Esophagus muscularis mucosa (tissue), 4 donors: ENCODE data around the gene CPEB2. TPM values are rescaled to one million over a fixed set of nuclear protein-coding genes. Genes with fewer than 3 reads are reported as not detected.

Experiments used
- DNase-seq: peaks from one replicate; pipeline ENCODE4 v3.0.0-alpha.2; 2017; ENCODE audit errors: extremely low spot score
- H3K27ac ChIP-seq, 4 donors: fragments of 200-600 bp; sonication (generic); replicated peaks in 1 of 4; 1 replicate in 3 of 4; 2 replicates in 1 of 4; pipeline ENCODE4 v1.5.1; 2016 to 2019; ENCODE audit warnings: mild to moderate bottlenecking in 1 of 4
- H3K27me3 ChIP-seq, 4 donors: fragments of 200-600 bp; sonication (generic); one replicate each; pipeline versions ENCODE4 v1.5.1 to v1.6.0; 2016 to 2019
- H3K36me3 ChIP-seq, 4 donors: fragments of 200-600 bp; sonication (generic); one replicate each; pipeline ENCODE4 v1.5.1; 2016 to 2019
- H3K4me1 ChIP-seq, 4 donors: fragments of 200-600 bp; sonication (generic); one replicate each; pipeline ENCODE4 v1.5.1; 2016 to 2019
- H3K4me3 ChIP-seq, 4 donors: fragments of 200-600 bp; sonication (generic); 1 replicate in 2 of 4; 2 replicates in 2 of 4; pipeline ENCODE4 v1.5.1; 2016 to 2019; ENCODE audit warnings: mild to moderate bottlenecking in 4 of 4, moderate library complexity in 1 of 4
- H3K9me3 ChIP-seq, 4 donors: fragments of 200-600 bp; sonication (generic); 1 replicate in 3 of 4; 2 replicates in 1 of 4; pipeline ENCODE4 v1.5.1; 2016 to 2019
- CTCF ChIP-seq, 3 experiments: fragments of 200-600 bp in 2 of 3; fragments of 450-650 bp in 1 of 3; sonication (generic) in 2 of 3; IDR thresholded peaks; one replicate each; pipeline ENCODE4 v1.5.1; 2017 to 2019; ENCODE audit warnings: antibody characterized with exemption in 3 of 3, mild to moderate bottlenecking in 2 of 3, moderate library complexity in 1 of 3
- EP300 ChIP-seq: sonication (generic); formaldehyde crosslinking; IDR thresholded peaks from one replicate; pipeline ENCODE4 v1.6.1; 2017; ENCODE audit warnings: antibody characterized with exemption
- POLR2A ChIP-seq: fragments of 450-650 bp; IDR thresholded peaks from one replicate; pipeline ENCODE4 v1.6.1; 2017; ENCODE audit warnings: antibody characterized with exemption, moderate library complexity, mild to moderate bottlenecking, low read depth
- POLR2AphosphoS5 ChIP-seq, 2 donors: sonication (generic); formaldehyde crosslinking; IDR thresholded peaks; one replicate each; pipeline ENCODE4 v1.6.1; 2017; ENCODE audit warnings: antibody characterized with exemption in 2 of 2
- WGBS: methylation state at CpG from one replicate; pipeline ENCODE4 v1.1.5; 2018; 5-methylcytosine and 5-hydroxymethylcytosine counted together
- intact Hi-C: fragments of 100-400 bp; cut with DNase I; formaldehyde crosslinking; loops from one replicate; pipeline ENCODE4 v1.15.1; 2023
- total RNA-seq, 4 donors: library from RNA; depleted of rRNA; stranded (reverse); fragments of >200 nt; gene quantifications; one replicate each; pipeline versions ENCODE4 v1.1.0 to v1.2.1, GENCODE V29; 2016

CPEB2 gene
- total RNA-seq, 4 donors from 2014 or later = 23.7 to 35.7 (median 25.6) TPM

- no peak overlapping the region for H3K4me3 ChIP-seq
- no peaks in the 10 kb centered on the region for H3K27me3 ChIP-seq
- H3K4me1 ChIP-seq = no peaks in the 10 kb centered on the region
- WGBS = 56% methylated on average over 2 of the region's 2 CpGs
- H3K9me3 ChIP-seq = no peaks in the 10 kb centered on the region
- TF ChIP-seq EP300 = no peak
- TF ChIP-seq POLR2AphosphoS5 (IDR thresholded peaks at IDR 0.05) = no peak
- no peak for TF ChIP-seq CTCF (IDR thresholded peaks at IDR 0.05)
- TF ChIP-seq POLR2A = no peak
- H3K36me3 ChIP-seq = no peaks in the 10 kb centered on the region
- DNase-seq = no peak
- no peak overlapping the region for H3K27ac ChIP-seq
- intact Hi-C loops = no loop called here
These were observed 15.2 kb upstream of the CPEB2 start for GRCh38 chr4:14987054-14987453.

GRCh38 chr4:14990484-14990883 lies 11.8 kb upstream of the CPEB2 start:
- H3K36me3 ChIP-seq = no peaks in the 10 kb centered on the region
- no peaks in the 10 kb centered on the region for H3K4me1 ChIP-seq
- no peak for DNase-seq
- intact Hi-C loops = loop anchor here (10.0 kb wide), 1 partner anchor 164 kb away; no protein-coding TSS in a partner anchor
- WGBS = 86% methylated on average over 1 of the region's 1 CpG
- H3K27me3 ChIP-seq = no peaks in the 10 kb centered on the region
- no peak overlapping the region for H3K27ac ChIP-seq
- no peaks in the 10 kb centered on the region for H3K9me3 ChIP-seq
- no peak overlapping the region for H3K4me3 ChIP-seq
- no peak for TF ChIP-seq CTCF (IDR thresholded peaks at IDR 0.05)

- Histone ChIP-seq H3K9me3 (no peaks in the 10 kb centered on the region), H3K4me1 (no peaks in the 10 kb centered on the region), H3K27ac (no peak overlapping the region), H3K4me3 (no peak overlapping the region), H3K27me3 (no peaks in the 10 kb centered on the region), H3K36me3 (no peaks in the 10 kb centered on the region)
- no peak for DNase-seq
- intact Hi-C loops = loop anchor here (10.0 kb wide), 1 partner anchor 161 kb away; no protein-coding TSS in a partner anchor
- TF ChIP-seq POLR2AphosphoS5 (IDR thresholded peaks at IDR 0.05) (no peak), CTCF (IDR thresholded peaks at IDR 0.05) (no peak), EP300 (no peak), POLR2A (no peak)
- WGBS = 71% methylated on average over 3 of the region's 3 CpGs
These were observed 8.0 kb upstream of the CPEB2 start for GRCh38 chr4:14994242-14994641.

GRCh38 chr4:15001248-15001868 lies 923 bp upstream of the CPEB2 start:
- peak overlapping the region; percentile 99 to 100 (median 100) for H3K27ac ChIP-seq
- no peaks in the 10 kb centered on the region for H3K36me3 ChIP-seq
- intact Hi-C loops = loop anchor here (5.0 to 10.0 kb wide), 3 partner anchors 139 to 653 kb away; partner anchors contain the start of gene FBXL5
- H3K4me3 ChIP-seq = peak overlapping the region; percentile 91 to 97 (median 96)
- H3K9me3 ChIP-seq = no peaks in the 10 kb centered on the region
- TF ChIP-seq POLR2AphosphoS5 (IDR thresholded peaks at IDR 0.05) (peak in 1 of 2 donors; percentile 52), POLR2A (no peak)
- WGBS = 0% methylated on average over 27 of the region's 32 CpGs
- DNase-seq = peak; percentile 94
- H3K27me3 ChIP-seq = no peaks in the 10 kb centered on the region
- peaks cover 3 to 17% (median 12%) of the 10 kb centered on the region in 4 donors for H3K4me1 ChIP-seq

DNA sequence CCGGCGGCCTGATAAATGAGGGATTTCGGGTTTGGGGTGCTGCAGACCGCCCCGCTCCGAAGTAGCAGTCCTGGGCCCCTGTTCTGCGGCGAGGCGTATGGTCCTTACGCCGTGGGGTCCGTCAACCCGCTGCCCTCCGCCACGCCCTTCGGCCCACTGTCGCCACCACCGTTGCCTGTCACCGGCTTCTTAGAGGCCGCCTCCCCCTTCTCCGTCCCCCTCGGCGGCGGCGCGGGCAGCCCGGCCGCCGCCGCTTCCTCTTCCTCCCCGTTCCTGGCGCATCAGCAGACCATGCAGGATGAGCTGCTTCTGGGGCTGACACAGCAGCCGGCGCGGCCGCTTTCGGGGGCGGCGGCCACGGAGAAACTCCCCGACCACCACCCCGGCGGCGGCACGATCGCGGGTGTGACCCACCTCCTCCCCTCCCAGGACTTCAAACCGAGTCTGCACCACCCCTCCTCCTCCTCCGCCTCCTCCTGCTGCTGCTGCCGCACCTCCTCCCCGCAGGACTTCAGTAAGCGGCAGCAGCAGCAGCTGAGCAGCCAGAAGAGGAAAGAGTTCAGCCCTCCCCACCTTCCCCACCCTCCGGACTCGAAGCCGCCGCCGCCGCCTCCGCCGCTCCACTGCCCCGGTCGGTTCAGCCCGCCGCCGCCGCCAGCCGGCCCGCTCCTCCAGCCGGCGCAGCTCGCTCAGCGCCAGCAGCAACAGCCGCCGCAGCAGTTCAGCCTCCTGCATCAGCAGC lies 549 bp downstream of the CPEB2 start:
- Histone ChIP-seq H3K27me3 (no peaks in the 10 kb centered on the region), H3K4me3 (peak overlapping the region; percentile 91 to 97 (median 96)), H3K9me3 (no peaks in the 10 kb centered on the region), H3K4me1 (peaks cover 13 to 31% (median 27%) of the 10 kb centered on the region in 4 donors), H3K27ac (peak overlapping the region; percentile 99 to 100 (median 100)), H3K36me3 (peaks cover 0 to under 1% (median 0%) of the 10 kb centered on the region in 4 donors)
- peak in 1 of 2 donors; percentile 46 for TF ChIP-seq POLR2AphosphoS5 (IDR thresholded peaks at IDR 0.05)
- TF ChIP-seq POLR2A = peak; percentile 20
- no peak for TF ChIP-seq EP300
- no peak for TF ChIP-seq CTCF (IDR thresholded peaks at IDR 0.05)
- WGBS = under 1% methylated on average over 19 of the region's 74 CpGs
- intact Hi-C loops = loop anchor here (5.0 to 10.0 kb wide), 3 partner anchors 141 to 652 kb away; partner anchors contain the start of gene FBXL5
- peak; percentile 93 for DNase-seq
